Panc1 (cell line): Measurements from ENCODE around the gene DNAJC5G. TPM values are rescaled to one million over a fixed set of nuclear protein-coding genes. Genes with fewer than 3 reads are reported as not detected.
"Not testable (repeated sequence)": the region's sequence is repeated elsewhere in the genome, so short reads cannot be mapped to it uniquely, and the experiment has no call there.

Source experiments
- ATAC-seq: fragments of 200-7000 bp; cut with Tn5 transposase; 2 replicates; pipeline ENCODE4 v1.9.1; 2020; ENCODE audit warnings: mild to moderate bottlenecking, moderate library complexity
- BruUV-seq: library from RNA; stranded (reverse); fragments of 400-500 nt; replicated peaks from 2 replicates; lab custom pipeline; 2021; lab: Mats Ljungman, UMichigan
- CTCF ChIA-PET: fragments of 300-600 bp; sonication (Branson Sonifier 250); formaldehyde crosslinking; loops from one replicate; lab custom pipeline; 2022; ENCODE audit warnings: antibody characterized with exemption; lab: Charles Lee
- POLR2A ChIA-PET: fragments of 300-600 bp; sonication (Branson Sonifier 250); formaldehyde crosslinking; loops from one replicate; lab custom pipeline; 2022; ENCODE audit warnings: antibody characterized with exemption; lab: Charles Lee
- DNase-seq: peaks from one replicate; pipeline ENCODE4 v3.0.0-alpha.2; 2010; ENCODE audit warnings: low read depth, low spot score
- H3K27ac ChIP-seq: 2 replicates; pipeline ENCODE4 v1.5.1; 2011; ENCODE audit warnings: mild to moderate bottlenecking, low read length, inconsistent platforms
- H3K27me3 ChIP-seq: fragments of 200-500 bp; sonication (Bioruptor generic); 2 replicates; pipeline ENCODE4 v1.6.0; 2014; ENCODE audit warnings: low read length, inconsistent platforms; ENCODE audit not compliant: control insufficient read depth, insufficient read depth
- H3K36me3 ChIP-seq: fragments of 200-500 bp; sonication (Bioruptor generic); 2 replicates; pipeline ENCODE4 v1.5.1; 2014; ENCODE audit warnings: inconsistent platforms, mild to moderate bottlenecking, low read length, moderate library complexity; ENCODE audit not compliant: control insufficient read depth, insufficient read depth
- H3K4me1 ChIP-seq: 2 replicates; pipeline ENCODE4 v1.5.1; 2011; ENCODE audit warnings: inconsistent platforms, mild to moderate bottlenecking, low read length, moderate library complexity; ENCODE audit not compliant: control insufficient read depth, insufficient read depth
- H3K4me3 ChIP-seq, 2 experiments: 2 replicates each; pipeline ENCODE4 v1.5.1; 2011 to 2012; ENCODE audit warnings: low read depth in 2 of 2, low read length in 2 of 2, mild to moderate bottlenecking in 2 of 2, inconsistent platforms in 1 of 2, moderate library complexity in 1 of 2
- H3K9me3 ChIP-seq: fragments of 200-500 bp; sonication (Bioruptor generic); 2 replicates; pipeline ENCODE4 v1.5.1; 2014; ENCODE audit warnings: low read depth, mild to moderate bottlenecking, inconsistent platforms, low read length, moderate library complexity; ENCODE audit not compliant: control insufficient read depth, insufficient read depth
- SIN3A ChIP-seq: IDR thresholded peaks from 2 replicates; pipeline ENCODE4 v1.6.1; 2012; ENCODE audit warnings: low read depth, mild to moderate bottlenecking, low read length, moderate library complexity, borderline replicate concordance; ENCODE audit not compliant: insufficient read depth
- TCF7L2 ChIP-seq: IDR thresholded peaks from 2 replicates; pipeline ENCODE4 v1.6.1; 2011; ENCODE audit warnings: mild to moderate bottlenecking, low read depth, low read length, inconsistent platforms
- in situ Hi-C: cut with HindIII; loops from 2 replicates; pipeline ENCODE4 v1.10.0; 2016; ENCODE audit warnings: low sequenced_read_pairs, low pct_unique_long_range_greater_than_20kb
- intact Hi-C: fragments of 100-400 bp; cut with micrococcal nuclease; formaldehyde crosslinking; loops from one replicate; pipeline ENCODE4 v1.10.0; 2022; ENCODE audit not compliant: unreplicated experiment
- total RNA-seq: library from RNA; stranded (reverse); gene quantifications from one replicate; pipeline ENCODE4 v1.2.1, GENCODE V29; 2021; ENCODE audit not compliant: unreplicated experiment
- TF ChIP-seq, protein P1 (sequence below), 2 experiments: IDR thresholded peaks; 2 replicates each; pipeline ENCODE4 v1.6.1; 2011 to 2012; ENCODE audit warnings: low read depth in 2 of 2, control low read depth in 1 of 2, low read length in 1 of 2, mild to moderate bottlenecking in 1 of 2, moderate library complexity in 1 of 2; ENCODE audit not compliant: insufficient read depth in 1 of 2
- TF ChIP-seq, protein P2 (sequence below): fragments of 450-650 bp; IDR thresholded peaks from 2 replicates; pipeline ENCODE4 v1.5.1; 2017; ENCODE audit warnings: mild to moderate bottlenecking

The DNAJC5G gene
- total RNA-seq, 1 experiment from 2014 or later = not detected

DNA sequence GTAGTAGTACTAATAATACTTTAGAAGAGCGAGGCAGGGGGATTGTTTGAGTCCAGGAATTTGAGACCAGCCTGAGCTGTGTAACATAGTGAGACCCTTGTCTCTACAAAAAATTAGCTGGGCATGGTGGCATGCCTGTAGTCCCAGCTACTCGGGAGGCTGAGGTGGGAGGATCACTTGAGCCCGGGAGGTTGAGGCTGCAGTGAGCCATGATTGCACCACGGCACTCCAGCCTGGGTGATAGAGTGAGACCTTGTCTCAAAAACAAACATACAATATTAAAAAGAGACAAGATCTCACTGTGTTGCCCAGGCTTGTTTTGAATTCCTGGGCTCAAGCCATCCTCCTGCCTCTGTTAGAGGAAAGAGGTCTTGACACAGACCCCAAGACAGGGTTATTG lies 25.4 kb downstream of the DNAJC5G start:
- H3K4me1 ChIP-seq, H3K27me3 ChIP-seq, DNase-seq, ATAC-seq, POLR2A ChIA-PET, H3K27ac ChIP-seq, H3K4me3 ChIP-seq, H3K9me3 ChIP-seq, intact Hi-C loops, H3K36me3 ChIP-seq, BruUV-seq, in situ Hi-C loops, CTCF ChIA-PET: not testable (repeated sequence)

DNA sequence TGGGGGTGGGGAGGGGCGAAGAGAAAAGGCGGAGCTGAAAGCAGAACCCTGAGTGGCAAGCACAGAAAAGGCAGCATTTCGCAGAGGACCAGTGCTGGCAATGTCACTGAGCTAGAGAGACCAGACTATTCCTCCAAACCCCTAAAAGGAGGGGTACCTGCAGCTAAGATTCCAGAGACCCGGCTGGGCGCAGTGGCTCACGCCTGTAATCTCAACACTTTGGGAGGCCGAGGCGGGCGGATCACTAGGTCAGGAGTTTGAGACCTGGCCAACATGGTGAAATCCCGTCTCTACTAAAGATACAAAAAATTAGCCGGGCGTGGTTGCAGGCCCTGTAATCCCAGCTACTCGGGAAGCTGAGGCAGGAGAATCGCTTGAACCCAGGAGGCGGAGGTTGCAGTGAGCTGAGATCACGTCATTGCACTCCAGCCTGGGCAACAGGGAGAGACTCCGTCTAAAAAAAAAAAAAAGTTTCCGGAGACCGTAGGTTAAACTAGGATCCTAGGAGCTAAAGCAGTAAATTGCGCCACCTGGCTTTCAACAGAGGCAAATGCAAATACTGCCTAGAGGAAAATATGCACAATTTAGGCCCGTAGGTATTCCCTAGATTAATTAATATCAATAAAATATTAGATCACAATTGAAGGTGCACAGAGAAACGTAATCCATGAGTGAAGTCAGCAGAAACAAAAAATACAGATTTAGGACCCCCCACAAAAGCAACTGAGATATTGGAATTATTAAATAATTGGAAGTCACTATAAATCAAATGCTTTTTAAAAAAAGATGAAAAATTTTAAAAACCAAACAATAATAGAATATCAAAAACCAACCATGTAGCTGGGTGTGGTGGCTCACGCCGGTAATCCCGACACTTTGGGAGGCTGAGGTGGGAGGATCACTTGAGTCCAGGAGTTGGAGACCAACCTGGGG lies 28.1 kb downstream of the DNAJC5G start:
- Histone ChIP-seq H3K4me3 (peak overlapping the region; percentile 31 to 55), H3K27ac (peak overlapping the region; percentile 45; the same call in 1 of the 2 replicates), H3K27me3 (no peaks in the 10 kb centered on the region), H3K4me1 (no peaks in the 10 kb centered on the region), H3K36me3 (no peaks in the 10 kb centered on the region), H3K9me3 (no peaks in the 10 kb centered on the region)
- BruUV-seq = no TSS peak
- ChIA-PET CTCF (interaction anchor here (0.6 to 1.8 kb wide), 15 partner anchors 11 to 371 kb away, joined by 3 to 11 read pairs (median 4); partner anchors contain the start of genes MPV17 and SLC30A3), POLR2A (interaction anchor here (0.6 to 0.8 kb wide), 2 partner anchors 11 to 366 kb away, joined by 4 read pairs; no protein-coding TSS in a partner anchor)
- ATAC-seq = peak; percentile 76
- no peak for DNase-seq
- no peak for TF ChIP-seq TCF7L2
- TF ChIP-seq, protein P1, sequence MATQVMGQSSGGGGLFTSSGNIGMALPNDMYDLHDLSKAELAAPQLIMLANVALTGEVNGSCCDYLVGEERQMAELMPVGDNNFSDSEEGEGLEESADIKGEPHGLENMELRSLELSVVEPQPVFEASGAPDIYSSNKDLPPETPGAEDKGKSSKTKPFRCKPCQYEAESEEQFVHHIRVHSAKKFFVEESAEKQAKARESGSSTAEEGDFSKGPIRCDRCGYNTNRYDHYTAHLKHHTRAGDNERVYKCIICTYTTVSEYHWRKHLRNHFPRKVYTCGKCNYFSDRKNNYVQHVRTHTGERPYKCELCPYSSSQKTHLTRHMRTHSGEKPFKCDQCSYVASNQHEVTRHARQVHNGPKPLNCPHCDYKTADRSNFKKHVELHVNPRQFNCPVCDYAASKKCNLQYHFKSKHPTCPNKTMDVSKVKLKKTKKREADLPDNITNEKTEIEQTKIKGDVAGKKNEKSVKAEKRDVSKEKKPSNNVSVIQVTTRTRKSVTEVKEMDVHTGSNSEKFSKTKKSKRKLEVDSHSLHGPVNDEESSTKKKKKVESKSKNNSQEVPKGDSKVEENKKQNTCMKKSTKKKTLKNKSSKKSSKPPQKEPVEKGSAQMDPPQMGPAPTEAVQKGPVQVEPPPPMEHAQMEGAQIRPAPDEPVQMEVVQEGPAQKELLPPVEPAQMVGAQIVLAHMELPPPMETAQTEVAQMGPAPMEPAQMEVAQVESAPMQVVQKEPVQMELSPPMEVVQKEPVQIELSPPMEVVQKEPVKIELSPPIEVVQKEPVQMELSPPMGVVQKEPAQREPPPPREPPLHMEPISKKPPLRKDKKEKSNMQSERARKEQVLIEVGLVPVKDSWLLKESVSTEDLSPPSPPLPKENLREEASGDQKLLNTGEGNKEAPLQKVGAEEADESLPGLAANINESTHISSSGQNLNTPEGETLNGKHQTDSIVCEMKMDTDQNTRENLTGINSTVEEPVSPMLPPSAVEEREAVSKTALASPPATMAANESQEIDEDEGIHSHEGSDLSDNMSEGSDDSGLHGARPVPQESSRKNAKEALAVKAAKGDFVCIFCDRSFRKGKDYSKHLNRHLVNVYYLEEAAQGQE (IDR thresholded peaks at IDR 0.05; ENCODE audit: insufficient read depth in 1 of 2, low read depth in 2 of 2, low read length in 1 of 2) = no peak
- no peak for TF ChIP-seq SIN3A
- TF ChIP-seq, protein P2, sequence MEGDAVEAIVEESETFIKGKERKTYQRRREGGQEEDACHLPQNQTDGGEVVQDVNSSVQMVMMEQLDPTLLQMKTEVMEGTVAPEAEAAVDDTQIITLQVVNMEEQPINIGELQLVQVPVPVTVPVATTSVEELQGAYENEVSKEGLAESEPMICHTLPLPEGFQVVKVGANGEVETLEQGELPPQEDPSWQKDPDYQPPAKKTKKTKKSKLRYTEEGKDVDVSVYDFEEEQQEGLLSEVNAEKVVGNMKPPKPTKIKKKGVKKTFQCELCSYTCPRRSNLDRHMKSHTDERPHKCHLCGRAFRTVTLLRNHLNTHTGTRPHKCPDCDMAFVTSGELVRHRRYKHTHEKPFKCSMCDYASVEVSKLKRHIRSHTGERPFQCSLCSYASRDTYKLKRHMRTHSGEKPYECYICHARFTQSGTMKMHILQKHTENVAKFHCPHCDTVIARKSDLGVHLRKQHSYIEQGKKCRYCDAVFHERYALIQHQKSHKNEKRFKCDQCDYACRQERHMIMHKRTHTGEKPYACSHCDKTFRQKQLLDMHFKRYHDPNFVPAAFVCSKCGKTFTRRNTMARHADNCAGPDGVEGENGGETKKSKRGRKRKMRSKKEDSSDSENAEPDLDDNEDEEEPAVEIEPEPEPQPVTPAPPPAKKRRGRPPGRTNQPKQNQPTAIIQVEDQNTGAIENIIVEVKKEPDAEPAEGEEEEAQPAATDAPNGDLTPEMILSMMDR = peak; percentile 93
- intact Hi-C loops (no loop called here), in situ Hi-C loops (no loop called here)
